Neuron (in vitro differentiated cells): ENCODE results near the gene CEBPB.

ENCODE experiments used
- H2AFZ ChIP-seq: one replicate; pipeline ENCODE4 v1.6.1; 2013; ENCODE audit warnings: low read depth, mild to moderate bottlenecking, inconsistent platforms, low read length, moderate library complexity
- H3K27me3 ChIP-seq: one replicate; pipeline ENCODE4 v1.6.1; 2013; ENCODE audit warnings: low read length; ENCODE audit not compliant: insufficient read depth
- H3K36me3 ChIP-seq: one replicate; pipeline ENCODE4 v1.6.1; 2013; ENCODE audit warnings: low read length; ENCODE audit not compliant: insufficient read depth
- H3K4me1 ChIP-seq: one replicate; pipeline ENCODE4 v1.6.1; 2013; ENCODE audit warnings: low read length; ENCODE audit not compliant: insufficient read depth
- H3K4me3 ChIP-seq: 2 replicates; pipeline ENCODE4 v1.5.1; 2013; ENCODE audit warnings: mild to moderate bottlenecking, low read length, moderate library complexity
- H3K9me3 ChIP-seq: one replicate; pipeline ENCODE4 v1.6.1; 2013; ENCODE audit warnings: low read length

Gene CEBPB

GRCh38 chr20:50181344-50181743, 9.3 kb upstream of the CEBPB start:
- Histone ChIP-seq H3K4me1 (no peaks in the 10 kb centered on the region), H3K36me3 (no peaks in the 10 kb centered on the region), H3K4me3 (no peak overlapping the region), H3K9me3 (no peaks in the 10 kb centered on the region), H3K27me3 (no peaks in the 10 kb centered on the region), H2AFZ (no peak overlapping the region)

- no peaks in the 10 kb centered on the region for H3K36me3 ChIP-seq
- H3K27me3 ChIP-seq: no peaks in the 10 kb centered on the region
- no peak overlapping the region for H2AFZ ChIP-seq
- no peaks in the 10 kb centered on the region for H3K4me1 ChIP-seq
- no peaks in the 10 kb centered on the region for H3K9me3 ChIP-seq
- H3K4me3 ChIP-seq: no peak overlapping the region
Observed at GRCh38 chr20:50182346-50182745, 8.3 kb upstream of the CEBPB start.

DNA sequence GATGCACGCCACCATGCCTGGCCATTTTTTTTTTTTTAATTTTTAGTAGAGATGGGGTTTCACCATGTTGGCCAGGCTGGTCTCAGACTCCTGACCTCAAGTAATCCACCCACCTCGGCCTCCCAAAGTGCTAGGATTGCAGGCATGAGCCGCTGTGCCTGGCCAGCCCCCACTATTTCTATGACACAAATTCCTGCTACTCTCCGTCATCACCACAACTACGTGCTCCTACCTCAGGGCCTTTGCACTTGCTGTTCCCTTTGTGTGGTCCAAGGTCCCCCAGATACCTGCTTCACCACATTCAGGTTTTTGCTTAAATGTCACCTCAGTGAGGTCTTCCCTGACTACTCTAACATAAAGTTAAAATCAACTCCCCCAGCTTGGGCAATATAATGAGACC, 5.2 kb upstream of the CEBPB start:
- Histone ChIP-seq H3K27me3 (no peaks in the 10 kb centered on the region), H3K9me3 (no peaks in the 10 kb centered on the region), H3K4me3 (no peak overlapping the region), H3K4me1 (no peaks in the 10 kb centered on the region), H2AFZ (no peak overlapping the region), H3K36me3 (no peaks in the 10 kb centered on the region)

- H3K4me3 ChIP-seq: no peak overlapping the region
- H3K4me1 ChIP-seq: no peaks in the 10 kb centered on the region
- no peaks in the 10 kb centered on the region for H3K9me3 ChIP-seq
- no peaks in the 10 kb centered on the region for H3K27me3 ChIP-seq
- no peaks in the 10 kb centered on the region for H3K36me3 ChIP-seq
- H2AFZ ChIP-seq: no peak overlapping the region
Observed at GRCh38 chr20:50186151-50186885, 4.3 kb upstream of the CEBPB start.

DNA sequence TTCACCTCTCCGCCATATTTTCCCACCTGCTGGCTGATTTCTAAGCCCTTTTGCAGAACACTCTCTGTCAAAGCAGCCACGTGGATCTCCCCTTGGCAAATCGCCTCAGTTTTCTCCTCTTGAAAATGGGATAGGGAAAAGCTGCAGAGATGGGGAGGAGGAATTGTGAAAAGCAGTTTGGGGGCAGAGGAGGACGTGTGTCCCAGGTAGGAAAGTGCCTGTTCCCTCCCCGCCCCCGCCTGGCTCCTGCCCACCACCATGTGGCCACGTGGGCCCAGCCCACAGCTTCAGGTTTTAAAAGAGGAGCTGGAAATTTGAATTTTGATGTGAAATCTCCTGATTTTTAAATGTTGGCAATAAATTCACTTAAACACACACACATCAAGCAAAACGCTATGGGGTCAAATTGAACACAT, 3.6 kb upstream of the CEBPB start:
- Histone ChIP-seq H3K4me3 (no peak overlapping the region), H3K4me1 (no peaks in the 10 kb centered on the region), H3K27me3 (no peaks in the 10 kb centered on the region), H3K36me3 (no peaks in the 10 kb centered on the region), H2AFZ (no peak overlapping the region), H3K9me3 (no peaks in the 10 kb centered on the region)

- H2AFZ ChIP-seq: no peak overlapping the region
- no peak overlapping the region for H3K4me3 ChIP-seq
- H3K9me3 ChIP-seq: no peaks in the 10 kb centered on the region
- H3K36me3 ChIP-seq: no peaks in the 10 kb centered on the region
- H3K4me1 ChIP-seq: peaks cover 1% of the 10 kb centered on the region
- H3K27me3 ChIP-seq: no peaks in the 10 kb centered on the region
Observed at GRCh38 chr20:50187403-50188051, 3.1 kb upstream of the CEBPB start.

GRCh38 chr20:50188287-50188688, 2.3 kb upstream of the CEBPB start:
- H3K27me3 ChIP-seq: no peaks in the 10 kb centered on the region
- no peaks in the 10 kb centered on the region for H3K36me3 ChIP-seq
- H3K4me1 ChIP-seq: peaks cover 7% of the 10 kb centered on the region
- H2AFZ ChIP-seq: no peak overlapping the region
- no peak overlapping the region for H3K4me3 ChIP-seq
- no peaks in the 10 kb centered on the region for H3K9me3 ChIP-seq

DNA sequence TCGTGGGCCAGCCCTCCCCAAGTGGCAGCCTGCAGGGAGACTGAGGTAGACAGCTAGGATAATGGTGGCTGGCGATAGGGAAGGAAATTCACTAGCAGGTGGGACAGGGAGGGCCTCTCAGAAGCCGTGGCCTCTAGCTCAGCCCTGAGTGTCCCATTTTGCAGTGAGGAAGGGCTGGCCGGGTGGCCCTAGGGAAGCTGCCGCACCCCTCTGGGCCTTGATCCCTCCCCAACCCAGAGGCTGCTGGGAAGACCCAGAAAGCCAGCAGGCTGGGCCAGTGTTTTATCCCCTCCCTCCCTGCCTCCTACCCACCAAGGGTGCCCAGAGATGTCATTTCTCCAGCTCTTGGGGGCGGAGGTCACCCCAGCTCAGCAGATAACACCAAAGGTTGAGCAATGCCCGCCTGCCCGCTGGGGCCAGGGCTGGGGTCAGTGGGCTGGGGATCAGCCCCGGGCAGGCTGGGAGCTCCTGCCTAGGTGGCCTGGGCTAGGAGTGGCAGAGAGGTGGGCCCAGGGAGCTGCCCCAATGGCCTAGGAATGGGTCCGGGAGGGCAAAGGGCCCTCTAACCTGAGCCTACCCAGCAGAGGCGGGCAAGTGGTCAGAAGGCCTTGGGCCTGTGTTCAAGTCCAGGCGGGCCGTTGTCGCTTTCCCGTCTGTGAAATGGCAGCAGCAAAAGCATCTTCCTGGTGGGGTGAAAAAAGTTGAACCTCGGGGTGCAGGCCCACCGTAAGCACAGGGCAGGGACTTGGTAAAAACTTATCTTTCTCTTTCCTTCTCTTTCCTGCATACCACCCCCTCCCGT, 1.6 kb upstream of the CEBPB start:
- Histone ChIP-seq H2AFZ (no peak overlapping the region), H3K27me3 (no peaks in the 10 kb centered on the region), H3K4me3 (no peak overlapping the region), H3K9me3 (no peaks in the 10 kb centered on the region), H3K4me1 (peaks cover 9% of the 10 kb centered on the region), H3K36me3 (no peaks in the 10 kb centered on the region)

DNA sequence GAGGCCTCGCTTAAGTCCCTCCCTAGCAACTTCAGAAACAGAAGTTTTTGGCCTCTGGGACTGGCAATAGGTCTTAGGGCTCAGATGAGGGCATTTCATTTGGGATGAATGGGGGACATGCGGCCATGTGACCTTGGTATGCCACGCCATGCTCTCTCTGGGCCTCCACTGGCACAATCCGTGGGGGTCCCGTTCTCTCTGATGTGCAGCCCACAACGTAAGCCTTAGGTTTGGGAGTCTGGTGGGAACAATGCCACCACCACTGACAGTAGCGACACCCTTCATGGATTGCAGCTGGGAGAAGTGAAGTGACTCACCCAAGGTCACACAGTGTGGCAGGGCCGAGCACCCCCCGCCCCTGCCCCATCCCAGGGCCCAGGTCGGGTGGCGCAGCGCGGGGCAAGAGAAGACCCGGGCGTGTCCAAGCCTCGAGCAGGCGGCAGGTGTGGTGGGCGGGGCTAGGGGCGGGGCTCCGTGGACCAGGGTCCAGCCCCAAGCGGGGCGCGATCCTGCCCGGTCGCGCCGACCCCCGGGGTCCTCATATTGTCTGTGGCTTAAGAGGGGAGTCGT, 864 bp upstream of the CEBPB start:
- no peak overlapping the region for H2AFZ ChIP-seq
- H3K9me3 ChIP-seq: no peaks in the 10 kb centered on the region
- H3K36me3 ChIP-seq: no peaks in the 10 kb centered on the region
- H3K27me3 ChIP-seq: no peaks in the 10 kb centered on the region
- H3K4me3 ChIP-seq: peak overlapping the region; percentile 58
- peaks cover 9% of the 10 kb centered on the region for H3K4me1 ChIP-seq

DNA sequence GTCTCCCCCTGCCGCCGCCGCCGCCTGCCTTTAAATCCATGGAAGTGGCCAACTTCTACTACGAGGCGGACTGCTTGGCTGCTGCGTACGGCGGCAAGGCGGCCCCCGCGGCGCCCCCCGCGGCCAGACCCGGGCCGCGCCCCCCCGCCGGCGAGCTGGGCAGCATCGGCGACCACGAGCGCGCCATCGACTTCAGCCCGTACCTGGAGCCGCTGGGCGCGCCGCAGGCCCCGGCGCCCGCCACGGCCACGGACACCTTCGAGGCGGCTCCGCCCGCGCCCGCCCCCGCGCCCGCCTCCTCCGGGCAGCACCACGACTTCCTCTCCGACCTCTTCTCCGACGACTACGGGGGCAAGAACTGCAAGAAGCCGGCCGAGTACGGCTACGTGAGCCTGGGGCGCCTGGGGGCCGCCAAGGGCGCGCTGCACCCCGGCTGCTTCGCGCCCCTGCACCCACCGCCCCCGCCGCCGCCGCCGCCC, 474 bp downstream of the CEBPB start:
- Histone ChIP-seq H3K4me1 (peaks cover 9% of the 10 kb centered on the region), H3K27me3 (no peaks in the 10 kb centered on the region), H3K9me3 (no peaks in the 10 kb centered on the region), H3K4me3 (peak overlapping the region; percentile 58), H3K36me3 (no peaks in the 10 kb centered on the region), H2AFZ (peak overlapping the region; percentile 73)

- Histone ChIP-seq H3K4me3 (peak overlapping the region; percentile 58), H2AFZ (peak overlapping the region; percentile 73), H3K9me3 (no peaks in the 10 kb centered on the region), H3K36me3 (no peaks in the 10 kb centered on the region), H3K4me1 (peaks cover 9% of the 10 kb centered on the region), H3K27me3 (no peaks in the 10 kb centered on the region)
Observed at GRCh38 chr20:50191544-50192363, 1.1 kb downstream of the CEBPB start.

DNA sequence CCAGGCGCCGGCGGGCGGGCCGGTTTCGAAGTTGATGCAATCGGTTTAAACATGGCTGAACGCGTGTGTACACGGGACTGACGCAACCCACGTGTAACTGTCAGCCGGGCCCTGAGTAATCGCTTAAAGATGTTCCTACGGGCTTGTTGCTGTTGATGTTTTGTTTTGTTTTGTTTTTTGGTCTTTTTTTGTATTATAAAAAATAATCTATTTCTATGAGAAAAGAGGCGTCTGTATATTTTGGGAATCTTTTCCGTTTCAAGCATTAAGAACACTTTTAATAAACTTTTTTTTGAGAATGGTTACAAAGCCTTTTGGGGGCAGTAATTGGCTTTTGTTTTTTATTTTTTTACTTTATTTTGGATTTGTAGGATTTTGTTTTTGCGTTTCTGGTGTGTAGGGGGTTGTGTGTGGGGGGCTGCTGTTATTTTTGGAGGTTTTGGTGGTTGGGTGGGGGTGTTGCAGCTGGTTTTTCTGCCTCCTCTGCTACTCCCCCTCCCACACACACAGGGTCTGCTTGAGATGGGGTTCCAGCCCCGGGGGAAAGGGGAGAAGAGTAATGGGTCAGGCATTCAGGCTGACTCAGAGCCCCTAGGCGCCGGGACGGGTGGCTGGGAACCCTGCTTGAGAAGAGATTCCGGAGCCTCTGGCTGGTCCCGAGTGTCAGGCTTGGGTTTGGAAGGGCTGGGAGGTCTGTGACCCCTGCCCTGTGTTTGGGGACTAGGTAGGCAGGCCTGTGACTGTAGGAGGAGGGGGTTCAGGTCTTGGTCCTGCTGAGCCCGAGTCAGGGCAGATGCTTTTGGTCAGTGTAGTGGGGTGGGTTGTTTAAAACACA, 2.0 kb downstream of the CEBPB start:
- Histone ChIP-seq H3K9me3 (no peaks in the 10 kb centered on the region), H2AFZ (no peak overlapping the region), H3K4me3 (peak overlapping the region; percentile 58), H3K27me3 (no peaks in the 10 kb centered on the region), H3K4me1 (peaks cover 9% of the 10 kb centered on the region), H3K36me3 (no peaks in the 10 kb centered on the region)
